ENCODE measurements around the gene TEPSIN. TPM values are rescaled to one million over a fixed set of nuclear protein-coding genes. Genes with fewer than 3 reads are reported as not detected.

TEPSIN gene
- total RNA-seq, 1 experiment from 2014 or later: 38.8 TPM

DNA sequence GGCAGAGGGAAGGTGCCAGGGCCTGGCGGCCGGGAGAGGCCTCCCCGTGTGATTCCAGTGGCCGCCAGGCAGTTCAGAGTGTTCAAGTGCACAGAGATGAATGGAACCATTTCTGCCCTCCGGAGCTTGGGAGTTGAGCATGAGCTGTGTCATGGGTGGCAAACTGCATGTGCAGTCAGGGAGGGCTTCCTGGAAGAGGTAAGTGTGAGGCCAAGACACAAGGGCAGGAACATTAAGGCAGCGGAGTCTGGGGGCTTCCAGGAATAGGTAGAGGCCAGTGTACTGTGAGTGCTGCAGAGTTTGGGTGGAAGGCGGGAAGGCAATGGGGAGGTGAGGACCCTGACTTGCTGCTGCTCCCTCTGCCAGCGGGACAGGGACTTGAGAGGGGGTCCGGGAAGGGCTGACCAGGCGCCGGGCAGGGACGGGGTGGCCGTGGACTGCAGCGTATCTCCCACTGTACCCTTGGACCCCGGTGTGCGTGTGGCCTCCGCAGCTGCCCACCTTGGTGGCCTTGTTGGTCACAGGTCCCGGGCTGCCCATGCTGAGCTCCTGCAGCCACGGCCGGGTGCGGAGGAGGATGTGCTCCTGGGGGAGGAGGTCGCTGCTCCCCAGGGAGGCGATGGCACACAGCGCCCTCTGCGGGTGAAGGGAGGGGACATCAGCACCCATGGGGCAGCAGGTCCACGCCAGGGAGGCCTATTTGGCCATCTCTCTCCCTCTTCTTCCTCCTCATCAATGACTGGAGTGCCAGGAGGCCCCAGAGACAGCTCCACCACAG lies 8.6 kb downstream of the TEPSIN start:
- Histone ChIP-seq H4K20me1 (ENCODE audit: control insufficient read depth, insufficient read depth, insufficient read length) (peaks cover 2% of the 10 kb centered on the region), H3K14ac (ENCODE audit: insufficient read depth, low read length) (no peak overlapping the region), H3K4me2 (ENCODE audit: insufficient read depth, insufficient read length, low read length) (no peak overlapping the region), H2BK120ac (ENCODE audit: low read depth, low read length, poor library complexity, severe bottlenecking) (no peak overlapping the region), H4K8ac (replicated peaks; ENCODE audit: insufficient read length, low read depth, low read length) (no peak overlapping the region), H3K23me2 (ENCODE audit: insufficient read length, low read depth, low read length, poor library complexity, severe bottlenecking) (no peaks in the 10 kb centered on the region), H4K91ac (ENCODE audit: insufficient read length, low read depth, low read length) (no peak overlapping the region), H4K5ac (ENCODE audit: insufficient read length, low read depth, low read length) (no peak overlapping the region), H2BK20ac (ENCODE audit: low read depth, low read length, poor library complexity, severe bottlenecking) (no peak overlapping the region), H2AFZ (ENCODE audit: low read length) (no peak overlapping the region), H3K4ac (ENCODE audit: low read depth, low read length) (no peak overlapping the region), H2BK12ac (ENCODE audit: insufficient read length, low read depth, low read length) (no peak overlapping the region), H3K79me2 (ENCODE audit: insufficient read depth, low read length) (no peaks in the 10 kb centered on the region), H3K27ac (ENCODE audit: insufficient read length, low read depth, low read length) (no peak overlapping the region), H2AK5ac (ENCODE audit: insufficient read length, low read length) (no peak overlapping the region), H3K27me3 (ENCODE audit: insufficient read depth, low read length) (no peaks in the 10 kb centered on the region), H3K23ac (ENCODE audit: insufficient read length, low read depth, low read length) (no peak overlapping the region), H2BK15ac (ENCODE audit: low read depth, low read length) (no peak overlapping the region), H3K79me1 (ENCODE audit: insufficient read depth, low read depth, low read length, poor library complexity, severe bottlenecking) (no peaks in the 10 kb centered on the region), H3K4me1 (ENCODE audit: insufficient read depth, low read length) (no peaks in the 10 kb centered on the region), H3T11ph (ENCODE audit: low read length) (no peak overlapping the region), H3K56ac (ENCODE audit: insufficient read length, low read depth, low read length) (no peak overlapping the region), H3K18ac (ENCODE audit: insufficient read length, low read depth, low read length) (no peak overlapping the region), H3K9me3 (ENCODE audit: control insufficient read depth, low read depth, low read length) (no peaks in the 10 kb centered on the region), H2BK5ac (ENCODE audit: insufficient read length, low read length) (no peak overlapping the region), H3K9ac (ENCODE audit: extremely low read depth, insufficient read length, low read length) (no peak overlapping the region)
- Mint-ChIP-seq H3K36me3 (ENCODE audit: insufficient read depth in 1 of 3, low read depth in 3 of 3) (peaks cover 11 to 18% (median 14%) of the 10 kb centered on the region in 3 experiments), H3K27ac (no peak overlapping the region), H3K27me3 (ENCODE audit: low read depth) (peaks cover 5% of the 10 kb centered on the region), H3K9me3 (no peaks in the 10 kb centered on the region; a peak in 1 of 5 replicates), H3K4me3 (peak overlapping the region in 1 of 2 experiments; percentile 9; a peak in 1 of 5 replicates), H3K4me1 (no peaks in the 10 kb centered on the region)
- no CpG with 5 or more reads among the region's 26 CpGs for WGBS (ENCODE audit: extremely low coverage, insufficient read length, low lambda C conversion rate)
- DNase-seq: no peak
- TF ChIP-seq, protein P1, sequence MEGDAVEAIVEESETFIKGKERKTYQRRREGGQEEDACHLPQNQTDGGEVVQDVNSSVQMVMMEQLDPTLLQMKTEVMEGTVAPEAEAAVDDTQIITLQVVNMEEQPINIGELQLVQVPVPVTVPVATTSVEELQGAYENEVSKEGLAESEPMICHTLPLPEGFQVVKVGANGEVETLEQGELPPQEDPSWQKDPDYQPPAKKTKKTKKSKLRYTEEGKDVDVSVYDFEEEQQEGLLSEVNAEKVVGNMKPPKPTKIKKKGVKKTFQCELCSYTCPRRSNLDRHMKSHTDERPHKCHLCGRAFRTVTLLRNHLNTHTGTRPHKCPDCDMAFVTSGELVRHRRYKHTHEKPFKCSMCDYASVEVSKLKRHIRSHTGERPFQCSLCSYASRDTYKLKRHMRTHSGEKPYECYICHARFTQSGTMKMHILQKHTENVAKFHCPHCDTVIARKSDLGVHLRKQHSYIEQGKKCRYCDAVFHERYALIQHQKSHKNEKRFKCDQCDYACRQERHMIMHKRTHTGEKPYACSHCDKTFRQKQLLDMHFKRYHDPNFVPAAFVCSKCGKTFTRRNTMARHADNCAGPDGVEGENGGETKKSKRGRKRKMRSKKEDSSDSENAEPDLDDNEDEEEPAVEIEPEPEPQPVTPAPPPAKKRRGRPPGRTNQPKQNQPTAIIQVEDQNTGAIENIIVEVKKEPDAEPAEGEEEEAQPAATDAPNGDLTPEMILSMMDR (conservative IDR thresholded peaks at IDR 0.05): peak; percentile 72
